ENCODE results near the gene TPPP3. TPM values are rescaled to one million over a fixed set of nuclear protein-coding genes. Genes with fewer than 3 reads are reported as not detected.

TPPP3 gene
- total RNA-seq, 2 experiments from 2014 or later, result not detected

- H3K27ac Mint-ChIP-seq, result no peak overlapping the region
- H3K9me3 Mint-ChIP-seq, result no peaks in the 10 kb centered on the region
- H3K4me3 Mint-ChIP-seq, result no peak overlapping the region
- POLR2A ChIA-PET, result no interaction called here
- H3K27me3 Mint-ChIP-seq, result peaks cover 12% of the 10 kb centered on the region
- peaks cover 2% of the 10 kb centered on the region for H3K4me1 Mint-ChIP-seq
- DNase-seq, result no peak
- no peak for ATAC-seq (ENCODE audit: low read depth)
- H3K36me3 Mint-ChIP-seq, result no peaks in the 10 kb centered on the region
Observed at GRCh38 chr16:67406111-67406971, 13.0 kb upstream of the TPPP3 start.

DNA sequence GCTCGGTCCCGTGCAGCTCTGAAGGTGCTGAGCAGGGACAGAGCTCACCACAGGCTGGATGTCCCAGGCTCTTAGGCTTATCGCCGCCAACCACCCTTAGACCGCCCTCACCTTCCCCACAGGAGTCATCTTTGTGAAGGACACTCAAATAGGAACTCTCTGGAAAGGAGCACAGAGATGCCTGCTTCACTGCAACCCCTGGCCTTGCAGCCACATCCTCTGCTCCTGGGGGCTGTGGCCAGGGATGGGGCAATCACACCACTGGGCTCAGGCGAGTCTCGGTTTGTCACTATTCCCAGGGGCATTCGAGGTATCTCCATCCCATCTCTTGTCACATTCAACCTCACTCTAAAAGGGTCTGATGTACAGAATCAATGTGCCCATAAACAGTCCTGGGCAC lies 12.0 kb upstream of the TPPP3 start:
- DNase-seq, result no peak
- H3K4me3 Mint-ChIP-seq, result no peak overlapping the region
- peaks cover 11% of the 10 kb centered on the region for H3K27me3 Mint-ChIP-seq
- no peaks in the 10 kb centered on the region for H3K9me3 Mint-ChIP-seq
- H3K4me1 Mint-ChIP-seq, result peaks cover 2% of the 10 kb centered on the region
- H3K36me3 Mint-ChIP-seq, result no peaks in the 10 kb centered on the region
- POLR2A ChIA-PET, result no interaction called here
- no peak for ATAC-seq (ENCODE audit: low read depth)
- no peak overlapping the region for H3K27ac Mint-ChIP-seq

DNA sequence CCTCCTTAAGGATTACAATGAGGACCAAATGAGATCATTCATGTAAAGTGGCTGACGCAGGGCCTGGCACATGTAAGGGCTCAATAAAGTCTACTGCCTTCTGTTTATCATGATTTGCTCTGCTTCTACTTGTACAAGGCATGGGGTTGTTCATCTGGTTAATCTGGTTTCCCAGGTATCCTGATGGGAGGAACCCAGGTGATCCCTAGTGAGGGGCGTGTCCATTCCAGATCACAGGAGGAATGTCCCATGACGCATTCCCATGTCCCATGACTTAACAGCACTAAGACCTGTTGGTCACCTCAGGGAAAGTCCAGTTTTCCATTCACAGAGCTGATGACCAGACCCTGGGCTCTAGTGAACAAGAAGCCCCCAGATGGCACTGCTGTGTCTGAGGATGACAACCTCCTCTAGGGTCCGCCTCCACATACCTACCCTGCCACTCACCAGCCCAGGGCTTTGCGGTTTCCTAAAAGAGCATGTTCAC lies 11.5 kb upstream of the TPPP3 start:
- Mint-ChIP-seq H3K27ac (no peak overlapping the region), H3K36me3 (no peaks in the 10 kb centered on the region), H3K27me3 (peaks cover 11% of the 10 kb centered on the region), H3K9me3 (no peaks in the 10 kb centered on the region), H3K4me1 (peaks cover 2% of the 10 kb centered on the region), H3K4me3 (no peak overlapping the region)
- POLR2A ChIA-PET, result no interaction called here
- DNase-seq (no peak), ATAC-seq (ENCODE audit: low read depth) (no peak)

- Mint-ChIP-seq H3K4me3 (no peak overlapping the region), H3K27me3 (peaks cover 11% of the 10 kb centered on the region), H3K27ac (no peak overlapping the region), H3K4me1 (peaks cover 2% of the 10 kb centered on the region), H3K36me3 (no peaks in the 10 kb centered on the region), H3K9me3 (no peaks in the 10 kb centered on the region)
- POLR2A ChIA-PET, result no interaction called here
- ATAC-seq (ENCODE audit: low read depth) (no peak), DNase-seq (no peak)
Observed at GRCh38 chr16:67403976-67404555, 10.8 kb upstream of the TPPP3 start.

DNA sequence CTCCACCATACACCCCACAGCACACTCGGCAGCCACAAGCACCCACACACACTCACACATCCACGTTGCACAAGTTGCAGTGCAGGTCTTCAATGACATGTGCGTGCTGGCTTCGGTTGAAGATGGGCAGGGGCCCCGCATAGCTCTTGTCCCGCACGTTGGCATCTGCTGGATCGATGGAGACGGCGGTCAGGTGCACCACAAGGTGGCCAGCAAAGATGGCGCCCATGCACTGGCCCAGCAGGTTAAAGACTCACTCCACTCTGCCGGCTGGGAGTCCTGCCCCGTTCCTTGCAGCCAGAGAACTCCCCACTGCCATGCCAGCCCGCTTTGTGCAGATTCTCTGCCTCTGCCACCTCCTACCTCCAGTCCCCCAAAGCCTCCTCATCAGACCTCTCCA lies 7.6 kb upstream of the TPPP3 start:
- no peak for ATAC-seq (ENCODE audit: low read depth)
- Mint-ChIP-seq H3K36me3 (no peaks in the 10 kb centered on the region), H3K4me3 (no peak overlapping the region), H3K4me1 (peaks cover 2% of the 10 kb centered on the region), H3K27me3 (peaks cover 13% of the 10 kb centered on the region), H3K9me3 (no peaks in the 10 kb centered on the region), H3K27ac (no peak overlapping the region)
- POLR2A ChIA-PET, result no interaction called here
- DNase-seq, result no peak

DNA sequence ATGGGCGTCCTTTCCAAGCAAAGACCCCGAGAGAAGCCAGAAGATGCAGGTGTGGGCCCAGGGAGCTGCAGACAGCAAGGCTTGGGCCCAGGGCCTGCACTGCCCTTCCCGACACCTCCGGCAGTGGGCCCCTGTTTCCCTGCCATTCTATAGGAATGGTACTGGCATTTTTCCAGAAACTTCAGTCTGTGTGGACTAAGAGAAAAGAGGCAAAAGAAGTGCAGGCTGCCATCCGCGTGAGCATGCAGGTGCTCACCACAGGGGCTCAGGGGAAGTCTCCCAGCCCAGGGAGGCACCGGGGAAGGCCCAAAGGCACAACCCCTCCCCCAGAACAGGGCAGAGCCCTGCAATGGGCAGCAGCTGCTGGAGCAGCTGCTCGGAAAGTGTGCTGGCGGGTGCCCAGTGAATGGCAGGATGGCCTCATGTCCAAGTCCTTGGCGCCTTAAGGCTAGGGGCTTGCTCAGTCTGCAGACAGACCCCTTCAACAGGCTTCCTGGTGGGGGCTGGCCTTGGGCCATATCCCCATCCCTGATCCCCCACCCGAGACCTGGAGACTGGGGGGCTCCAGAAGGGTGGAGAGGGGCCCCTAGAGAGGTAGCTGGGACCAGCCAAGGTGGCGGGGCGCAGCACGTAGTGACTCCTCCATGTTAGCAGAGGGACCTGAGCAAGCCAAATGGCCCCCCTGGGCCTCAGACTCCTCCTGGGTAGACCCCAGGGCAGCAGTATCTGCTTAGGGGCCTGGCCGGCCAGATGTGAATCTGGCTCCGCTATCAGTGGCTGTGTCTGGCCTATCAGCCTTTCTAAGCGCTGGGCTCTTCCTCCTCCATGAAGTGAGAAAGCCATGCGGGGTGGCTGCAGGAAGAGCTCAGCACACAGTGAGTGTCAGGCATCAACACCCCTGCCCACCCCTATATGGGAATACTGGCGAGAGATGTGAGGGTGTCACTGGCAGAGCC lies 6.7 kb upstream of the TPPP3 start:
- Mint-ChIP-seq H3K27me3 (peaks cover 21% of the 10 kb centered on the region), H3K36me3 (no peaks in the 10 kb centered on the region), H3K9me3 (no peaks in the 10 kb centered on the region), H3K4me1 (peaks cover 2% of the 10 kb centered on the region), H3K27ac (no peak overlapping the region), H3K4me3 (no peak overlapping the region)
- ATAC-seq (ENCODE audit: low read depth) (no peak), DNase-seq (no peak)
- POLR2A ChIA-PET, result no interaction called here

DNA sequence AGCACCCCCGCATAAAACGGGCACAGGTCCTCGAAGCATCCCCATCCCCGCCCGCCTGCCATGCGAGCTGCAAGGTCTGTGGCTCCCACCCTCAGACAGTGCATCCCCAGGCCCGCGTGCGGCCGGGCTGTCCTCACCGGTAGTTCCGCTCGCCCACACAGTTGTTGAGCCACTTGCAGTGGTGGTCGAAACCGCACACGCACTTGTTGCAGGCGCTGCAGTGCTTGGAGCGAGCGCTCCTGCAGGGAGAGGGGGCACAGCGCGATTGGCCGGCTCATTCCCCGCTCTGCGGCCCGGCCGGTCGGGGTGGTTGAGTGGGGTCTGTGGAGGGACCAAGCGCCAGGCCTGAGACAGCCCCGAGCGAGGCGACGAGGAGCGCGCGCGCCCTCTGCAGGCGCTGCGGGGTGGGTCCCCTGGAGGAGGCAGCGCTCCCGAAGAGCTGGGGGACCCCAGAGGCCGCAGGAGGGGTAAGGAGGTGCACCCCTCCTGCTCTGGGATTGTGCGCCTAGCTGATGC lies 6.0 kb upstream of the TPPP3 start:
- Mint-ChIP-seq H3K27ac (no peak overlapping the region), H3K4me1 (peaks cover 2% of the 10 kb centered on the region), H3K9me3 (no peaks in the 10 kb centered on the region), H3K4me3 (no peak overlapping the region), H3K36me3 (no peaks in the 10 kb centered on the region), H3K27me3 (peaks cover 25% of the 10 kb centered on the region)
- DNase-seq (peak; percentile 77), ATAC-seq (ENCODE audit: low read depth) (peak; percentile 80)
- POLR2A ChIA-PET, result no interaction called here

- H3K27me3 Mint-ChIP-seq, result peaks cover 31% of the 10 kb centered on the region
- no peak for ATAC-seq (ENCODE audit: low read depth)
- H3K27ac Mint-ChIP-seq, result no peak overlapping the region
- peaks cover 4% of the 10 kb centered on the region for H3K4me1 Mint-ChIP-seq
- no peak overlapping the region for H3K4me3 Mint-ChIP-seq
- H3K9me3 Mint-ChIP-seq, result no peaks in the 10 kb centered on the region
- no peaks in the 10 kb centered on the region for H3K36me3 Mint-ChIP-seq
- no peak for DNase-seq
- POLR2A ChIA-PET, result no interaction called here
Observed at GRCh38 chr16:67398546-67399217, 5.4 kb upstream of the TPPP3 start.

DNA sequence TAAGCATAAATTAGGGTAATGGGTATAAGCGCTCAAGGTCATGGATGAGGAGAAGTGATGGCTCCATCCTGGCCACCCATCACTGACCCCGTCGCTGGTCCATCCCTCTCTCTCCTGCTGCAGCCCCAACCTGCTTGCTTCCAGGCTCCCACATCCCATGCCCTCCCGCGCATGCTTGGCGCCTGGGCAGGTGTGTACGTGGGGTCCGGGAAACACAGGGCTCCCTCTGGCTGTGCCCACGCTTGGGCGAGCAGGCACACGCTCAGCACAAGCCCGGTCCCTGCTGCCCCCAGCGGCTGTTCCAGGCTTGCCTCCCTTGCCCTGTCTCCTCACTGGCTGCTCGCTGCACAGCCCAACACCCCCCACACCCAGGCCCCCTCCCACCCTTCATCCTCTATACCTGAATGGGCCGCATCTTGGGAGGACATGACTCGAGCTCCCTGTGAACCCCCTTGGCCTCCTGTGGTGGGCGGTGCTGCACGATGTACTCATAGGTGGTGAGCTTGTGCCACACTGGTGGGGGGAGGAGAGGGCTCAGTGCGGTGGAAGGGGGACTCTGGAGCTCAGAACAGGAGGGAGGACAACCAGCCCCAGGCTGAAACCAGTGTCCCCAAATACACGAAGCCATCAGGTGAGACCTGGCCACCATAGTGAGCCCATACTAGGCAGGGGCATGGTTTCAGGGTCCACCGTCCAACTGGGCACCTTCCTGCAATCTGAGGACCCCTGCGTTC lies 4.7 kb upstream of the TPPP3 start:
- POLR2A ChIA-PET, result no interaction called here
- no peaks in the 10 kb centered on the region for H3K36me3 Mint-ChIP-seq
- DNase-seq, result no peak
- H3K9me3 Mint-ChIP-seq, result no peaks in the 10 kb centered on the region
- no peak for ATAC-seq (ENCODE audit: low read depth)
- peaks cover 4% of the 10 kb centered on the region for H3K4me1 Mint-ChIP-seq
- no peak overlapping the region for H3K4me3 Mint-ChIP-seq
- peaks cover 30% of the 10 kb centered on the region for H3K27me3 Mint-ChIP-seq
- H3K27ac Mint-ChIP-seq, result no peak overlapping the region

- H3K36me3 Mint-ChIP-seq, result no peaks in the 10 kb centered on the region
- no peak overlapping the region for H3K27ac Mint-ChIP-seq
- ATAC-seq (ENCODE audit: low read depth), result no peak
- H3K4me3 Mint-ChIP-seq, result no peak overlapping the region
- peaks cover 4% of the 10 kb centered on the region for H3K4me1 Mint-ChIP-seq
- H3K27me3 Mint-ChIP-seq, result peaks cover 29% of the 10 kb centered on the region
- H3K9me3 Mint-ChIP-seq, result no peaks in the 10 kb centered on the region
- POLR2A ChIA-PET, result no interaction called here
- no peak for DNase-seq
Observed at GRCh38 chr16:67397036-67397801, 3.9 kb upstream of the TPPP3 start.

GRCh38 chr16:67396159-67397035 lies 3.1 kb upstream of the TPPP3 start:
- Mint-ChIP-seq H3K9me3 (no peaks in the 10 kb centered on the region), H3K36me3 (no peaks in the 10 kb centered on the region), H3K4me1 (peaks cover 4% of the 10 kb centered on the region), H3K4me3 (no peak overlapping the region), H3K27me3 (peaks cover 31% of the 10 kb centered on the region), H3K27ac (no peak overlapping the region)
- POLR2A ChIA-PET, result no interaction called here
- DNase-seq (no peak), ATAC-seq (ENCODE audit: low read depth) (no peak)

Data from activated naive CD8-positive, alpha-beta T cell treated with anti-CD3 and anti-CD28 coated beads, Interleukin-2, amount 10 ng/mL, durations not matched to agents 7 days and 5 days (primary cell).